Measurements from ENCODE around the gene LENG1. TPM values are rescaled to one million over a fixed set of nuclear protein-coding genes. Genes with fewer than 3 reads are reported as not detected.

The LENG1 gene
- 5.1 and 9.0 TPM in 2 replicates for total RNA-seq

GRCh38 chr19:54159352-54160181, at the start of gene LENG1:
Gene LENG1 (minus strand): TSS chr19:54159721. CDS start chr19:54159695, 26 bp downstream.

GRCh38 chr19:54191011-54191810, 31.7 kb upstream of the LENG1 start, which contains the start of gene TSEN34:
Gene TSEN34 (plus strand): TSS chr19:54191308. CDS start chr19:54191365, 57 bp downstream.

GRCh38 chr19:54189145-54189734, 29.7 kb upstream of the LENG1 start, which contains the start of gene MBOAT7:
Gene MBOAT7 (minus strand): TSS chr19:54189580. CDS start chr19:54188508, 1,072 bp downstream.

GRCh38 chr19:54172471-54173358, 13.2 kb upstream of the LENG1 start, which contains the start of gene TMC4:
Gene TMC4 (minus strand): TSS chr19:54173160. CDS start chr19:54173117, 43 bp downstream.

GRCh38 chr19:54137699-54138488, 21.6 kb downstream of the LENG1 start, which contains the start of gene CNOT3:
Gene CNOT3 (plus strand): TSS chr19:54137762. CDS start chr19:54142979, 5,217 bp downstream.

GRCh38 chr19:54115109-54116063, 44.1 kb downstream of the LENG1 start, which contains the start of the genes PRPF31 and TFPT:
Gene PRPF31 (plus strand): TSS chr19:54115754. CDS start chr19:54118279, 2,525 bp downstream.
Gene TFPT (minus strand): TSS chr19:54115657. CDS start chr19:54115269, 388 bp downstream.

Other genes with a start within 250 kb of the LENG1 start
- 0.56 and 1.5 TPM in 2 replicates for gene CACNG8, start 196.8 kb downstream of the LENG1 start, total RNA-seq
- 1.7 and 1.9 TPM in 2 replicates for gene CACNG6, start 168.1 kb downstream of the LENG1 start, total RNA-seq
- not detected in 2 replicates for gene VSTM1, start 95.8 kb downstream of the LENG1 start, total RNA-seq
- not detected in 2 replicates for gene TARM1, start 78.4 kb downstream of the LENG1 start, total RNA-seq
- gene OSCAR, start 58.9 kb downstream of the LENG1 start, total RNA-seq = 1.1 and 1.2 TPM in 2 replicates
- 11.3 and 15.3 TPM in 2 replicates for gene NDUFA3, start 56.9 kb downstream of the LENG1 start, total RNA-seq
- 13.5 and 24.0 TPM in 2 replicates for gene TFPT, start 44.1 kb downstream of the LENG1 start, total RNA-seq
- 44.5 and 79.0 TPM in 2 replicates for gene PRPF31, start 44.0 kb downstream of the LENG1 start, total RNA-seq
- 4.5 and 8.4 TPM in 2 replicates for gene CNOT3, start 22.0 kb downstream of the LENG1 start, total RNA-seq
- 0.38 and 1.4 TPM in 2 replicates for gene TMC4, start 13.4 kb upstream of the LENG1 start, total RNA-seq
- gene MBOAT7, start 29.9 kb upstream of the LENG1 start, total RNA-seq = 45.7 and 48.3 TPM in 2 replicates
- 76.5 and 88.8 TPM in 2 replicates for gene TSEN34, start 31.6 kb upstream of the LENG1 start, total RNA-seq
- gene RPS9, start 41.1 kb upstream of the LENG1 start, total RNA-seq = 1,445 and 1,908 TPM in 2 replicates
- gene LILRB3, start 63.3 kb upstream of the LENG1 start, total RNA-seq = not detected in 2 replicates
- gene LILRA6, start 83.1 kb upstream of the LENG1 start, total RNA-seq = not detected in 2 replicates
- not detected in 2 replicates for gene LILRB5, start 97.6 kb upstream of the LENG1 start, total RNA-seq
- not detected in 2 replicates for gene LILRB2, start 121.4 kb upstream of the LENG1 start, total RNA-seq
- not detected in 2 replicates for gene LILRA5, start 153.4 kb upstream of the LENG1 start, total RNA-seq
- gene LILRA4, start 179.4 kb upstream of the LENG1 start, total RNA-seq = not detected in 2 replicates
- gene LAIR1, start 205.2 kb upstream of the LENG1 start, total RNA-seq = 0.19 and 0.28 TPM in 2 replicates

Measured in regular cardiac myocyte (primary cell).